Right lobe of liver (tissue), 4 donors: ENCODE results near the gene MPEG1.

Source experiments
- POLR2A ChIP-seq: fragments of 450-650 bp; IDR thresholded peaks from one replicate; pipeline ENCODE4 v1.6.1; 2017; ENCODE audit warnings: antibody characterized with exemption, mild to moderate bottlenecking
- TF ChIP-seq, protein P1 (sequence below), 4 donors: fragments of 200-600 bp in 3 of 4; fragments of 450-650 bp in 1 of 4; IDR thresholded peaks; one replicate each; pipeline versions ENCODE4 v1.5.1 to v1.8.0; 2016 to 2022; ENCODE audit warnings: antibody characterized with exemption in 4 of 4, mild to moderate bottlenecking in 2 of 4
- donor health status: DM: no; HTN: no; CAD: no.
- donor health status: DM: no; HTN: no; CAD: no.
- donor health status: DM: no; HTN: yes; CAD: no.

GRCh38 chr11:59208956-59209355, 3.8 kb downstream of the MPEG1 start:
- TF ChIP-seq POLR2A = no peak
- TF ChIP-seq, protein P1, sequence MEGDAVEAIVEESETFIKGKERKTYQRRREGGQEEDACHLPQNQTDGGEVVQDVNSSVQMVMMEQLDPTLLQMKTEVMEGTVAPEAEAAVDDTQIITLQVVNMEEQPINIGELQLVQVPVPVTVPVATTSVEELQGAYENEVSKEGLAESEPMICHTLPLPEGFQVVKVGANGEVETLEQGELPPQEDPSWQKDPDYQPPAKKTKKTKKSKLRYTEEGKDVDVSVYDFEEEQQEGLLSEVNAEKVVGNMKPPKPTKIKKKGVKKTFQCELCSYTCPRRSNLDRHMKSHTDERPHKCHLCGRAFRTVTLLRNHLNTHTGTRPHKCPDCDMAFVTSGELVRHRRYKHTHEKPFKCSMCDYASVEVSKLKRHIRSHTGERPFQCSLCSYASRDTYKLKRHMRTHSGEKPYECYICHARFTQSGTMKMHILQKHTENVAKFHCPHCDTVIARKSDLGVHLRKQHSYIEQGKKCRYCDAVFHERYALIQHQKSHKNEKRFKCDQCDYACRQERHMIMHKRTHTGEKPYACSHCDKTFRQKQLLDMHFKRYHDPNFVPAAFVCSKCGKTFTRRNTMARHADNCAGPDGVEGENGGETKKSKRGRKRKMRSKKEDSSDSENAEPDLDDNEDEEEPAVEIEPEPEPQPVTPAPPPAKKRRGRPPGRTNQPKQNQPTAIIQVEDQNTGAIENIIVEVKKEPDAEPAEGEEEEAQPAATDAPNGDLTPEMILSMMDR (IDR thresholded peaks at IDR 0.05) = no peak
